Neural crest cell (in vitro differentiated cells): ENCODE measurements around the gene RND2. TPM values are rescaled to one million over a fixed set of nuclear protein-coding genes. Genes with fewer than 3 reads are reported as not detected.
"Not testable (repeated sequence)": the region's sequence is repeated elsewhere in the genome, so short reads cannot be mapped to it uniquely, and the experiment has no call there.

Source experiments
- DNase-seq: peaks from one replicate; pipeline ENCODE4 v3.0.0; 2021; ENCODE audit warnings: low read depth, mixed read lengths, low spot score
- H3K27ac Mint-ChIP-seq: one replicate; pipeline ENCODE4 v1.8.0; 2021; ENCODE audit warnings: mild to moderate bottlenecking, mixed read lengths; ENCODE audit not compliant: unreplicated experiment
- H3K27me3 Mint-ChIP-seq: 2 replicates; pipeline ENCODE4 v1.8.0; 2021; ENCODE audit warnings: low read depth, mild to moderate bottlenecking, mixed read lengths
- H3K36me3 Mint-ChIP-seq: 2 replicates; pipeline ENCODE4 v1.8.0; 2021; ENCODE audit warnings: low read depth, mild to moderate bottlenecking, mixed read lengths
- H3K4me1 Mint-ChIP-seq: 2 replicates; pipeline ENCODE4 v1.8.0; 2021; ENCODE audit warnings: mixed read lengths
- H3K4me3 Mint-ChIP-seq: one replicate; pipeline ENCODE4 v1.8.0; 2021; ENCODE audit warnings: mild to moderate bottlenecking, mixed read lengths
- H3K9me3 Mint-ChIP-seq: 2 replicates; pipeline ENCODE4 v1.8.0; 2021; ENCODE audit warnings: mixed read lengths
- CTCF ChIP-seq: fragments of 200-600 bp; sonication (generic); conservative IDR thresholded peaks from 2 replicates; pipeline ENCODE4 v1.5.0; 2021; ENCODE audit warnings: antibody characterized with exemption, mild to moderate bottlenecking
- long read RNA-seq: library from polyadenylated mRNA; unstranded; transcript quantifications from one replicate; pipeline ENCODE4 v2.0.0, GENCODE V29; 2020
- total RNA-seq: library from RNA; stranded (reverse); gene quantifications from 2 replicates; pipeline ENCODE4 v1.2.1, GENCODE V29; 2021

Gene RND2
- total RNA-seq: 15.3 and 17.8 TPM in 2 replicates
- long read RNA-seq, partial matches to known transcripts: 0 of 2 reads
- long read RNA-seq, other reads (novel, unspliced or antisense): 2 of 2 reads

- H3K27me3 Mint-ChIP-seq: peaks cover 3% of the 10 kb centered on the region
- H3K4me1 Mint-ChIP-seq: peaks cover 49% of the 10 kb centered on the region
- H3K4me3 Mint-ChIP-seq: peak within 1 kb of the TSS; percentile 95
- DNase-seq: peak; percentile 81
- peak within 1 kb of the TSS; percentile 96 for H3K27ac Mint-ChIP-seq
- peak; percentile 71 for TF ChIP-seq CTCF
- no peaks in the 10 kb centered on the region for H3K9me3 Mint-ChIP-seq
- no peaks in the 10 kb centered on the region for H3K36me3 Mint-ChIP-seq
Observed at GRCh38 chr17:43024407-43025289, at the start of gene RND2. RND2 (plus strand) TSS chr17:43025231; CDS start chr17:43025348, 117 bp downstream.

- no peak for DNase-seq
- peaks cover 15% of the 10 kb centered on the region for H3K4me1 Mint-ChIP-seq
- H3K4me3 Mint-ChIP-seq: peak overlapping the region; percentile 47
- no peak overlapping the region for H3K27ac Mint-ChIP-seq
- no peaks in the 10 kb centered on the region for H3K36me3 Mint-ChIP-seq
- no peaks in the 10 kb centered on the region for H3K27me3 Mint-ChIP-seq
- H3K9me3 Mint-ChIP-seq: no peaks in the 10 kb centered on the region
- TF ChIP-seq CTCF: no peak
Observed at GRCh38 chr17:42975265-42975664, 49.8 kb upstream of the RND2 start.

GRCh38 chr17:42975701-42976100 is 49.3 kb upstream of the RND2 start:
- H3K27ac Mint-ChIP-seq, H3K27me3 Mint-ChIP-seq, DNase-seq, H3K36me3 Mint-ChIP-seq, H3K9me3 Mint-ChIP-seq, H3K4me3 Mint-ChIP-seq: not testable (repeated sequence)
- H3K4me1 Mint-ChIP-seq: peaks cover 18% of the 10 kb centered on the region

- TF ChIP-seq CTCF: no peak
- H3K4me3 Mint-ChIP-seq: peak within 1 kb of the TSS; percentile 96
- H3K36me3 Mint-ChIP-seq: no peaks in the 10 kb centered on the region
- no peak for DNase-seq
- peaks cover 33% of the 10 kb centered on the region for H3K4me1 Mint-ChIP-seq
- peak within 1 kb of the TSS; percentile 97 for H3K27ac Mint-ChIP-seq
- no peaks in the 10 kb centered on the region for H3K9me3 Mint-ChIP-seq
- H3K27me3 Mint-ChIP-seq: no peaks in the 10 kb centered on the region
Observed at GRCh38 chr17:42979511-42980273, 45.3 kb upstream of the RND2 start, which contains the start of gene PTGES3L. PTGES3L (minus strand) TSS chr17:42980080; CDS start chr17:42980053, 27 bp downstream.

GRCh38 chr17:42980274-42980765 is 44.7 kb upstream of the RND2 start, which contains the start of gene RUNDC1:
RUNDC1 (plus strand) TSS chr17:42980565; CDS start chr17:42980577, 12 bp downstream.
- Mint-ChIP-seq H3K4me1 (peaks cover 33% of the 10 kb centered on the region), H3K9me3 (no peaks in the 10 kb centered on the region), H3K27ac (peak within 1 kb of the TSS; percentile 97), H3K27me3 (no peaks in the 10 kb centered on the region), H3K36me3 (no peaks in the 10 kb centered on the region), H3K4me3 (peak within 1 kb of the TSS; percentile 96)
- TF ChIP-seq CTCF: no peak
- peak; percentile 83 for DNase-seq
